GM04503 (cell line): Measurements from ENCODE around the gene TSPAN8.
"Not testable (repeated sequence)": the region's sequence is repeated elsewhere in the genome, so short reads cannot be mapped to it uniquely, and the experiment has no call there.

Experiments
- DNase-seq: peaks from one replicate; pipeline ENCODE4 v3.0.0-alpha.2; 2012; ENCODE audit warnings: low read depth

Gene TSPAN8

GRCh38 chr12:71164166-71164565, 6.4 kb upstream of the TSPAN8 start:
- no peak for DNase-seq

- DNase-seq = no peak
Observed at GRCh38 chr12:71162832-71163763, 5.3 kb upstream of the TSPAN8 start.

DNA sequence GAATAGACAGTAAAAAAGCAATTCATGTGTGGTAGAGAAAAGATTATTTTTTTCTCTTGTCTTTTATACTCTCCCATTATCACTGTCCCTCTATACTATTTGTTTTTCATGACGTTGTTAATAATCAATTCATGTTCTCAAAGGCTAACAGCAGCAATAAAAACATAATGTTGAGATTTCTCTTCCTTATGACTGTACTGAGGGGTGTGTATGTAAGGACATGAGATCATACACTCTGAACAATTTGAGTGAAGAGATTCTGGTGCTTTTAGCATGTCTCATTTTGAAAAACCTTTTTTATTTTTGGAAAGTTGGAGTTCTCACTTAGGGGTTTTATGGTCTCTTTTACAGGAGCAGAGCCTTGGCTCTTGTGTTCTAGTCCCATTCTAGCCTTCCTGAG, 3.8 kb upstream of the TSPAN8 start:
- no peak for DNase-seq

- no peak for DNase-seq
Observed at GRCh38 chr12:71160585-71160984, 2.8 kb upstream of the TSPAN8 start.

DNA sequence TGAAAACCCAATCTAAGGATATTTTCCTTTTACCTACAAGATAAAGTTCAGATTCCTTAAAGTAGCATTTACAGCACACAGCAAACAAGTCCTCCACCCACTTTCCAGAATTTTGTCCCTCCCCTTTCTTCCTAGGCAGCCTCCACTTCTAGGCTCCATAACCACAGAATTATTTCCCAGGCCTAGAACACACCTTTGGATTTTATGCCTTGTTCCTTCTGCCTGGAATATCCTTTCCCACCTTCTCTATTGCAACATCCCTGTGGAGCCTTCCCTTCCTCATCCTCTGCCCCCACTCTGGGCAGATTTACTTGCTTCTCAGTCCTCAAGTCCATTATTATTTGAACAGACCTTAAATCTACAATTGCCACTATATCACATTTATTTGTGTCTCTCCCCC, 2.1 kb upstream of the TSPAN8 start:
- no peak for DNase-seq

- no peak for DNase-seq
Observed at GRCh38 chr12:71159264-71159663, 1.5 kb upstream of the TSPAN8 start.

DNA sequence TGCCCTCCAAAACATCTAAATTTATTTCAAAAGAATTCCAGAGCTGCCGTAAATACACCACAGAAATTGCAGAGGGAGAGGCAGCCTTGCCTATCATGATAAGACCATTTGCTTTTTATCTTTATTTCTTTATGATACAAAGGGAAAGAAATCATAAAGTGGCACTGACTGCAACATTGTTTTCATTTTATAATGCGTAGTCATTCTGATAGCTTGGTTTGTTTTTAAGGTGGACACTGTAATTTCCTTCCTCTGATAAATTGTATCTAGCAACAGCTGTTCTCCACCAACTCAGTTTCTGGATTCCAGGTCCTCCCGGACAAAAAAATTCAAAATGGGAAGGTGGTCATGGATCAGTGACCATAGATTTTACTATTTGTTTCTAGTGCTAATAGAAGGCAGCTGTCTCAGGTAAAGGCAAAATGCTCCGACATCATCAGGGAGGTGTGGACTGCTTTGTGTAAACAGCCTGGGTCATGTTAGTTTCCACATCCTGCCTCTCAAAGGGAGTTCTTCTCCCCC, 623 bp upstream of the TSPAN8 start:
- no peak for DNase-seq

DNA sequence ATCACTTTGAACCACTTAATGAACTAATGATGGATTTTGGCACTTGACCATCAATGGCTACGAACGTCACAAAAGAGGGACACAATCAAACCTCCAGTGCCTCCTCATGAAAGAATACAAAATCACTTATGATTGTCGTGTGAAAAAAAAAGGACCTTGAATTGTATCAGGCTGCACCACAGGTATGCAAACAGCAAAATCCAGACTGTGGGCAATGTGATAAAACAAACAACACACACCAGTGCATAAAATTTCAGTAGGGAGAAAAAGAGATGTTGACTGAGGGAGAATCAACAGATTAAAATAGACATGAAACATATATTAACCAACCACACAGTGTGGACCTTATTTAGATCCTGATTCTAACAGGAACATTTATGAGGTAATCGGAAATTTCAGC, 2.6 kb downstream of the TSPAN8 start:
- no peak for DNase-seq

DNA sequence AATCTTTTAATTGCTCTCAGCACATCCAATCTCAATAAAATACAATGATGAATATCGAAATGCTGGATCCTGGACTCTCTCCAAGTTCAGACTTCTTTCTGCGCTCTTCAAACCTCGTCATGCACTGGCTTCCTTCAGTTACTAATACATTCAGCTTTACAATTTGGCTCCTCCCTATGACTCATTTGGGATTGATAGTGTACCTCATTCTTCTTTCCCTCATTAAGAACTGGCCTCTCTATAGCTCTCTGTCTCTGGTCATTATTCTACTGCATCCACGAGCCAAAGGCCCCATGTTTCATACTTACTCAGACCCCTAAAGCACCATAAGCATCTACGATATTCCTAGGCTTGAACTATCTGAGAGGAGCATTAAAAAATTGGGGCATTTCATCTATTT, 4.9 kb downstream of the TSPAN8 start:
- DNase-seq = no peak

DNA sequence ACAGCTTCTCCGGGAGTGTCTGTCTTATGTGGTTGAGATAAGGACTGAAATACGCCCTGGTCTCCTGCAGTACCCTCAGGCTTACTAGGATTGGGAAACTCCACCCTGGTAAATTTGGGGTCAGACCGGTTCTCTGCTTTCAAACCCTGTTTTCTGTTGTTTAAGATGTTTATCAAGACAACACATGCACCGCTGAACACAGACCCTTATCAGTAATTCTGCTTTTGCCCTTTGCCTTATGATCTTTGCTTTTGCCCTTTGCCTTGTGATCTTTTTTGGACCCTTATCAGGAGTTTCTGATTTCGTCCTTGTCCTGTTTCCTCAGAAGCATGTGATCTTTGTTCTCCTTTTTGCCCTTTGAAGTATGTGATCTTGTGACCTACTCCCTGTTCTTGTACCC, 7.8 kb downstream of the TSPAN8 start:
- DNase-seq = not testable (repeated sequence)

GRCh38 chr12:71144682-71145081, 13.1 kb downstream of the TSPAN8 start:
- DNase-seq = no peak

- DNase-seq = no peak
Observed at GRCh38 chr12:71142956-71143355, 14.8 kb downstream of the TSPAN8 start.

- no peak for DNase-seq
Observed at GRCh38 chr12:71142016-71142415, 15.8 kb downstream of the TSPAN8 start.

DNA sequence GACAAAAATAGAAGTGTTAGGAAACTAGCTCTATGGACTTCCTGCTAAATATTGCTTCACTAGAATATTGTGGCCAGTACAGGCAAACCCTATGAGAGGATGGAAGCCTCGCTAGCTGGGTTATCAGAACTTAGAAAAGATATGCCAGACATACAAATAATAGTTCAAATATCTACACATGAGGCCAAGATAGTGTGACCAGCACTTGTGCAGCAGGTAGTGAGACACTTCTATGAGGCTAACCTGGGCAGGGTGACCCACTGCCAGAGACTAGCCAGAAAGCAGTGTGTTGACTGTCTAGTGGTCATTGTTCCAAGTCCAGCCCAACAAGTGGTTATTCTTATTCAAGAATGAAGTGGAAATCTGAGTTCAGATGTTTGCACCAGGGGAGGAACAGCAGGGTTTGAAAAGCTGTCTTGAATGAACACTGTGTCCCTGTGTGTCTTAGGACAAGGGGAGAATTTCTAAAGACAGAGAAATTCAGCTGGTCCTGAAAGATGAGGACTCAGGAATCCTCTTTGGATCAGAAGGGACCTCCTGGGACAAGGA, 16.3 kb downstream of the TSPAN8 start:
- DNase-seq = no peak

DNA sequence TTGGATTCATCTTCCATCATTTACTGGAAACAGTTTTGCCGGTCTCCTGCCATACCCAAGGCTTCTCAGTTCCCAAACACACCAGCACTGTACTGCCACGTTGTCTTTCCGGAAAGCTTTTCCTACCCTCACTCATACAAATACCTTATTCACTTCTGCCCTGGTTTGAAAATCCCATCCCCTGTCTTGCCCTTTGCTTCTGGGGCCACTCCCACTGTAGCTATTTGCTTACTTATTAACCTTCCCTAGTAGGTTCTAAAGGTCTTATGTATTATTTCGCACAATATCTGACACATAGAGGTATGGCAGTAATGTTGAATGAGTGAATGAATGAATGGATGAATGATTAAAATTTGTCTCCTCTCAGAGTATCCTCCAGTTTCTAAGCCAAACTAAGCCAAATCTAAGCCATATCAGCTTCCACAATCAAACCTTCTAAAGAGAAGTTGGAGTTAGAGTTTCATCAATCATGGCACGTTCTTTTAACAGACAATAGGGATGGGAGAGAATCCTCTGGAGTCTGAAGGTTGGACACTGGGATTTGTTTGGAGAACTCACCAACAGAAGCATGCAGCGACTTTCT, 18.6 kb downstream of the TSPAN8 start:
- DNase-seq = no peak

- DNase-seq = no peak
Observed at GRCh38 chr12:71138011-71138410, 19.8 kb downstream of the TSPAN8 start.

DNA sequence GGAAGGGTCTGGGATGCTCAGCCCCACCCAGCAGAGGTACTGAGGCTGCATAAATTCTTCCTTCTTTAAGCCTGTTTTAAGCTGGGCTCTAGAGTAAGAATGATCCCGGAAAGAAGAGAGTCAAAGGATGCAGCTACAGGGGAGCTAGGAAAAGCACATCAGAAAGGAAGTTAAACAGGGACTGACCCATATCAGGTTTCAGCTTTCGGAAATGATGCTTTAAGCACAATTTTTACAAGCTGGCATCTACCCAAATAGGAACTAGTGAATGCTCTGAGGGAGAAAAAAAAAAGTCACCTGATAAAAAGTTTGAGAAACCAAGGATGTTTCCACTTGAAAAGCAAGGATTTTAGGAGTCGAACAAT, 22.0 kb downstream of the TSPAN8 start:
- no peak for DNase-seq

DNA sequence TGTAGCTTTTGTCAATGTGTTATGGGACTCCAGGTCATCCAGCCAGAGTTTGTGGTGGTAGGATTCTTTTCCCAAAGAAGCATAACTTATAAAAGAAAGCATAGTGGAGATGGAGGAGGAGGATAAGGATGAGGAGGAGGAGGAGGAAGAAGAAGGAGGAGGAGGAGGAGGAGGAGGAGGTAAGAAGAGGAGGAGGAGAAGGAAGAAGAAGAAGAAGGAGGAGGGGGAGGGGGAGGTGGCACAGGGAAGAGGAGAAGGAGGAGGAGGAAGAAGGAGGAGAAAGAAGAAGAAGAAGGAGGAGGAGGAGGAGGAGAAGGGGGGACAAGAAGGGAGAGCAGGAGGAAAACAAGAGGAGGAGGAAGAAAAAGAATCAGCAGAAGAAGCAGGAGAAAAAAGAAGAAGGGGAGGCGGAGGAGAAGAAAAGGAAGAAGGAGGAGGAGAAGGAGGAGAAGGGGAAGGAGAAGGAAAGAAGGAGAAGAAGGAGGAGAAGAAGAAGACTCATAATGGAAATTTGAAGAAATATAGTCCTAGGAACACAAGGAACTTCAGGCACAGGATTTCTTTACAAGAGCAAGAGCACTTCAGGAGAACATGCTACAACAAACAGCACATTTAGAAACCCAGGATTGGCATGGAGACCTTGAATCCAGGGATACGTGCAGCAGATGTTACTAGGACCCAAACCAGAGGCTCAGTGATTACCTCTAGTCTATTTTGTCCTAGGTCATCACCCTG, 22.6 kb downstream of the TSPAN8 start:
- DNase-seq = no peak

- no peak for DNase-seq
Observed at GRCh38 chr12:71134405-71134804, 23.4 kb downstream of the TSPAN8 start.

DNA sequence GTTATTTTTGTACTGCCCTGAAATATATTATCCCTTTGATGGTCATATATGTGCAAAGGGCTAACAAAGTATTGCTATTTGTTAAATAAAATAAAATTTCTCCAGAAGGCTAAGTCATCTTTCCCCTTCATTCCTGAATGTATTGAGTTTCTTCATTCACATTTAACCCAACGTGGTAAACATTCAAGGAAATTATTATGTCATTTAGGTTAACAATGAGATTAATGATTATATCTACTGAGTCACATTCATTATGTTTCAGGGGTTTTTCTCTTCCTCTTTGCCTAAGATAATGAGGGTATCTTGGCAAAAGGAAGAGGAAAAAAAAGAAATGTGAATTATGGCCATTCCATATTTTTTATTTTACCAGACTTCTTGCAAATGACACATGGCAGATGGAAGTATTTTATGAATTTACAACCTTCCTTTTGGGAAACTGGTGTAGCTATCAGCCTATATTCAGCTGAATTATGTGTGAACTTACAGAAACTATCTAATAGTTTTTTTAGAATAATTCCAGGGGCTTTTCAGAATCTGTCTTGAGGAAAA, 27.2 kb downstream of the TSPAN8 start:
- no peak for DNase-seq

DNA sequence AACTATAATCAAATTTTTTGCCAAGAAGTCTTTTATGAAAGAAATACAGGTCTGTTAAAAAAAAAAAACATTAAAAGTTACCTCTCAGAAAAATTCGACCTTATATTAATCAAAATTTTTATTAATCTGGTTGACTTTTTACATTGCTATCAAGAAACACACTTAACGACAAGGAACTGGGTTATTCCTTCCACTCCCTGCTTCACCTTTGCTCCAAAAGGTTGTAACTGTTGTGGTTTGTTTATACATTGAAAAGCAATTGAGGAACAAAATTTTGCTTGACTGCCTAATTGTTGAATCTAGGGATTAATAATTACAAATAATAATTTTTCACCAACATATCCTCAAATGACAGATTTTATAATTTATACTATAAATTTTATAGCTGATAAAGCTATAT, 28.4 kb downstream of the TSPAN8 start:
- no peak for DNase-seq

- no peak for DNase-seq
Observed at GRCh38 chr12:71128191-71128788, 29.5 kb downstream of the TSPAN8 start.
